HG03175 (cell line): ENCODE results near the gene RCC2.

Source experiments
- ATAC-seq: cut with Tn5 transposase; IDR thresholded peaks from one replicate; pipeline ENCODE4 v1.9.1; 2021; ENCODE audit warnings: mild to moderate bottlenecking, moderate library complexity; ENCODE audit not compliant: unreplicated experiment

Gene RCC2

DNA sequence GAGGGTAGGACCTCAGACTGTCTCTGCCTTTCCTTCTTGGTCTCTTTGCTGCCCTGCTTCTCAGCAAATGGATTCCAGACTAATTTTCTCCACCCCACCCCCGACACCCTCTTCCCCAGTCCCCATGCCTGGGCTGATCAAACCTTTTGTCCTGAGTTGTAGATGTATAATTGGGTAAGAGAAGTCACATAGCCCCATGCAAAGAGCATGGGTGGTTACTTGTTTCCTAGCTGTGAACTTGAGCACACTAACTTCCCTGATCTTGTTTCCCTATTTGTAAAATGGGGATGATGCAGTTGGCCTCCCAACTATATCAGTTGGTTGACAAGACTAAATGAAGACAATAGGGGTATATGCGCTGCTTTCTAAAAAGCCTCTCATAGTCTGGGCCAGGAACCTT is 58.3 kb downstream of the RCC2 start:
- ATAC-seq, result no peak

DNA sequence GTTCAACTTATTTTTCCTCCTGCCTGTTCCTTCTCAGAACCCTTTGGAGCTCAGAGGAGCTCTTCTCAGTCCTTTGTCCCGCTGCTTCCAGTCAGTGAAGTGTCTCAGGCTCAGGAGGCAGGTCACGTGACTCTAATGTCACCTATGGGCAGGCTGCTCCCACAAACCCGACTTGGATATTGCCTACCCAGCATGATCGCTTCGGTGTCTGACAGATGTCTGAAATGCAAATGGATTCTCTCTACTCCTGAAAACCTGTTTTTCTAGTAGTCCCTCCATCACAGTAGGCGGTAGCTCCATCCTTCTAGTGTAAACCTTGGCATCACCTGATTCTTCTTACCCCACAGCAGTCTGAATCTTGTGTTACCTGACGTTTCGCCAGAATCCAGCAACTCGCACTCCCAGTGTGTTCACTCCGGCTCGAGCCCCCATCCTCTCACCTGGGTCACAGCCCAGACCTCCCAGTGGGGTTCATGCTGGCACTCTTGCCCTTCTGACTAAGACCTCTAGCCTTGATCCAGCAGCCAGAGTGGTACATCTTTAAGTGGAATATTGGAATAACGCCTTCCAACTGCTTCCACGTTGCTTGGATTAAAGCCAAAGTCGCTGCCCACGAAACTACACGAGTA is 62.0 kb downstream of the RCC2 start:
- ATAC-seq, result no peak

DNA sequence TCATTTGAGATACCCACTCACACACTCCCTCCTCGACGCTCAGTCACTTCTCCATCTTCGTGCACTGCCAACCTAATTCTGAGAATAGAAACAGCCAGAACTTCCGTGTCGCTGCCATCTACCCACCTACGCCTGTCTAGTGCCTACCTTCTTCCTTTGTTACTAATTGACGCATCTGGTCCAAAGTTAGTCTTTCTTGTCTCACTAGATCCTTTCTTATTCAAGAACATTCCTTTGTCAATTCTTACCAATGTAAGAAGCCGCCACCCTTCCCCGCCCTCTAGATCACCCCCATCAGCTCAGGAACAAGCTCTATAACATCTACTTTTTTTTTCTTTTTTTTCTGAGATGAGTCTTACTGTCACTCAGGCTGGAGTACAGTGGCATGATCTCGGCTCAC is 63.8 kb downstream of the RCC2 start:
- ATAC-seq, result no peak

DNA sequence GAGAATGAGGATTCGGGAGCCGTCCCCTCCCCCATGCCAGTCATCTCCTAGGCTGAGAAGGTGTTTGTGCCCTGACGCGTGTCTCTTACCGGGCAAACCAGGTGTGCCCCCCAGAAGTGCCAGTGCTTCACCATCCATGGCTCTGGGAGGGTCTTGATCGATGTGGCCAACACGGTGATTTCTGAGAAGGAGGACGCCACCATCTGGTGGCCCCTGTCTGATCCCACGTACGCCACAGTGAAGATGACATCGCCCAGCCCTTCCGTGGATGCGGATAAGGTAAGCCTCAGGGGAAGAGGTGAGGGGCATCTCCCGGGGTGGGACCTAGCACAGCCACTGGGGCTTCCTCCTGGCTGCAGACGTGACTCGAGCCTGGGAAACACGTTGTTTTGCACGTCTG is 66.5 kb downstream of the RCC2 start:
- ATAC-seq, result no peak

DNA sequence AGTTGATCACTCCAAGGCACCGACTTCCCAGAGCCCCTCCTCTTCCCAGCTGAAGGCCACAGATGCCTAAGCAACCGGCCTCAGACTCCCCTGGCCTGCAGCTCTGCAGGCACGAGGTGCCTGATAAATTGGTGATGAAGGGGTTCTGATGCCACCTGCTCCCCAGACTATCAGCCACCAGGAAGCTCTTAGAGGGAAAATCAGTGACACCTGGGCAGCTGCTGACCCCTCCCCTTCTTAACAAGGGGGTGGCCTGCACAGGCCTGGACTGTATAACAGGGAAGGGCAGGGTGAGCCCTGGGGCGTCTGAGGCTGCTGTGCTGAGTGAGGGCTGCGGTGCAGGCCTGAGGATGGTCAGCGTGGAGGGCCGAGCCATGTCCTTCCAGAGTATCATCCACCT is 67.6 kb downstream of the RCC2 start, which contains the start of gene PADI6:
Gene PADI6 (plus strand): TSS at position 301 of the 400 bp plus-strand sequence. CDS start 50 bp downstream, at position 351.
- no peak for ATAC-seq

DNA sequence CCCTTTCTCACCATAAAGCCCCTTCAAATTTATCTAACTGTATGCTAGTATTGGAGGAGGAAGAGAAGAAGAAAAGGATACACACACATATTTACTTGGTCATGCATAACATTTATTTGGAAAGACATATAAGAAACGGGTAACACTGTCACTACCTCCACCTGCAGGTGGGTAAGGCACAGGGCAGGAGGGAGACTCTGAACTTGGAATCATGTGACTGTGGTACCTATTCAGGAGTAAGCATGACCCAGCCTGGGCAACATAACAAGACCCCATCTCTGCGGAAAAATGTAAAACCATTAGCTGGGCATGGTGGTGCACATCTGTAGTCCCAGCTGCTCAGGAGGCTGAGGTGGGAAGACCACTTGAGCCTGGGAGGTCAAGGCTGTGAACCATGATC is 68.9 kb downstream of the RCC2 start:
- no peak for ATAC-seq

DNA sequence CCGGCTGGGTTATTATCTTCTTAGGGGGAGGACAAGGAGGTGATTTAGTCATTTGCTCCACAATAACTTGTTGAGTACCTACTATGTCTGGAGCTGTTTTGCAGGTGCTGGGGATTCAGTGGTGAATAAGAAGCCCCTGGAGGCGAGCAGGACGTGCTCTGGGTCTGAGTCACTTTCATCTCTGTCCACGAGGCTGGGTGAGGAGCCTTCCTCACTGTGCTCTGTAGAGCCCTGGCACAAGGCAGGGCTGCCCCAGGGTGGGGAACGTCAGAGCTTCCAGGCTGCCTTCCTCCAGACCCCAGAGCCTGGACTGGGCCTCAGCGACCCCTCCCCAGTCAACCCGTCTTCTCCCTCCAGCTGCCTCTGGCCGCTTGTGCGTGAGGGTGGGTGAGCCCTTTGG is 70.0 kb downstream of the RCC2 start:
- no peak for ATAC-seq

DNA sequence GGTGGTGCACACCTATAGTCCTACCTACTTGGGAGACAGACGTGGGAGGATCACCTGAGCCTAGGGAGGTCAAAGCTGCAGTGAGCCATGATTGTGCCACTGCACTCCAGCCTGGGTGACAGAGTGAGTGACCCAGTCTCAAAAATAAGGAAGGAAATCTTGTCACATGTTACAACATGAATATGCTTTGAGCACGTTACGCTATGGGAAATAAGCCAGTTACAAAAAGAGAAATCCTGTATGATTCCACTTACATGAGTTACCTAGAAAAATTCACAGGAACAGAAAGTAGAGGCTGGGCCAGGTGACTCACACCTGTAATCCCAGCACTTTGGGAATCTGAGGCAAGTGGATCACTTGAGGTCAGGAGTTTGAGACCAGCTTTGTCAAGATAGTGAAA is 74.2 kb downstream of the RCC2 start:
- ATAC-seq, result no peak

DNA sequence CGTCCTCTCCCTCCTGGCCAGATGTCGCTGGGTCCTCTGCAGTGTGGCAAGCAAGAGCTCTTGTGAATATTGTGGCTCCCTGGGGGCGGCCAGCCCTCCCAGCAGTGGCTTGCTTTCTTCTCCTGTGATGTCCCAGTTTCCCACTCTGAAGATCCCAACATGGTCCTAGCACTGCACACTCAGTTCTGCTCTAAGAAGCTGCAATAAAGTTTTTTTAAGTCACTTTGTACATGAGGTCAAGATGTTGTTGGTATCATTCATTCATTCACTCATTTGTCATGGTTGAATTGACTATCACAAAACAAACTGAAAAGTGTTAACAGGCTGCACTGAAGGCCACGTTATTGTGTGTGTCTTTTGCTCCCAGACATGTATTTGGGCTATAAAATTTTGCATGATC is 75.7 kb downstream of the RCC2 start:
- ATAC-seq, result no peak

DNA sequence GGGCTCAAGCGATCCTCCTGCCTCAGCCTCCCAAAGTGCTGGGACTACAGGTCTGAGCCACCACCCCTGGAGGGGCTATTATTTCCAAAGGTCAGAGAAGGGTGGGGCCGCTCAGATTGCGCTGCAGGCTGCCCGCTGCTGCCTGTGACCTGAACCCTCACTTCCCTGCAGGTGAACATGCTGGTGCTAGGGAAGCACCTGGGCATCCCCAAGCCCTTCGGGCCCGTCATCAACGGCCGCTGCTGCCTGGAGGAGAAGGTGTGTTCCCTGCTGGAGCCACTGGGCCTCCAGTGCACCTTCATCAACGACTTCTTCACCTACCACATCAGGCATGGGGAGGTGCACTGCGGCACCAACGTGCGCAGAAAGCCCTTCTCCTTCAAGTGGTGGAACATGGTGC is 76.1 kb downstream of the RCC2 start:
- ATAC-seq, result no peak

DNA sequence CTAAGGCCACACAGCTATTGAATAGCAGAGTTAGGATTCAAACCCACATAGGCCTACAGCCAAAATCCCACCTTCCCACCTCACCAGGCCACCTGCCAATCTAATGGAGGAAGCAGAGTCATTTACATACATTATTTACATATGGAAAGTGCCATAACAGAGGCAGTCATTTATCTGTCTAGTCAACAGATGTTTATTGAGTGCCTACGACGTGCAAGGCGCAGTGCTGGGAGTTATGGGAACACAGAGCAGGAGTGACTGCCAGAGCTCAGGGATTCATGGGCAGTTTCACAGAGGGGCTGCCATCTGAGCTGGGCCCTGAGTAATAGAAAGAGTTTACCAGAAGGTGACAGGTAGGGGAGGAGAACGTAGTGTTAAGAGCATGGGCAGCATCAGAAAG is 77.8 kb downstream of the RCC2 start:
- ATAC-seq, result no peak

DNA sequence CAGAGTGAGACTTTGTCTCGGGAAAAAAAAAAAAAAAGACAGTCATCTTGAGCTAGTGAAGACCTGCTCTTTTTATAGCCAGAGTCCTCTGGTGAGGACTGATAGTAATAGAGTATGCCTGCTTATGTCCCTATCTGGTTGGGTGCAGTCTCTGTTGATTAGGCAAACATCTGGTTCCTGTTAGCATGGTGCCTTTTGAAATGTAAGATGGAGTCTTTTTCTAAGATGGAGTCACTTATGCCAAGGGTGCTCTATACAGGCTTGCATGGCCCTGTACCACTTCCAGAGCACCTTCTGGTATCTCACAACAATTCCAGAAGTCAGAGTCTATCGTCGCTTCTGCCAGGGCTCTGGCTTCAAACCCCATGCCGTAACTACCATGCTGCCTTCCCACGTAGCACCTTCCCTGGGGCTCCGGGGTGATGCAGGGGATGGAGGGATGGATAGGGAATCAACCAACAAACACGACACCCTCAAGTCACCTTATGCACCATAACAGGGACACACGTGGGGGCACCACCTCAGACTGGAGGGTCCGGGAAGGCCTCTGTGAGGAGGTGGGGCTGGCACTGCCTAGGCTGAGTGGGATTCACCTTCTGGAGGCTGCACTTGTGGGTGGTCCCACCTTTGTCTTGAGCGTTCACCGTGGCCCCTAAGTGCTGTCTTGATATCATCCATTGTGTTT is 79.1 kb downstream of the RCC2 start:
- no peak for ATAC-seq

DNA sequence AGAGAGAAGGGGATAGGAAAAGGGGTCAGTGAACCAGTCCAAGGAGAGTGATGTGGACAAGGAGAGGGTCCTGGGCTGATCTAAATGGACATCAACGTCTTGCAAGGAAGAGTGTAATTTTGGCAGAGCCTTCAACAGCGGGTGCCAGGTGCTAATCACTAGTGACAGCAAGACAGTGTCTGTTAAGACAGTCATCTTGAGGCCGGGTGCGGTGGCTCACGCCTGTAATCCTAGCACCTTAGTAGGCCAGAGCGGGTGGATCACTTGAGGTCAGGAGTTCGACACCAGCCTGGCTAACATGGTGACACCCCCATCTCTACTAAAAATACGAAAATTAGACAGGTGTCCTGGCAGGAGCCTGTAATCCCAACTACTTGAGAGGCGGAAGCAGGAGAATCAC is 79.7 kb downstream of the RCC2 start:
- no peak for ATAC-seq

DNA sequence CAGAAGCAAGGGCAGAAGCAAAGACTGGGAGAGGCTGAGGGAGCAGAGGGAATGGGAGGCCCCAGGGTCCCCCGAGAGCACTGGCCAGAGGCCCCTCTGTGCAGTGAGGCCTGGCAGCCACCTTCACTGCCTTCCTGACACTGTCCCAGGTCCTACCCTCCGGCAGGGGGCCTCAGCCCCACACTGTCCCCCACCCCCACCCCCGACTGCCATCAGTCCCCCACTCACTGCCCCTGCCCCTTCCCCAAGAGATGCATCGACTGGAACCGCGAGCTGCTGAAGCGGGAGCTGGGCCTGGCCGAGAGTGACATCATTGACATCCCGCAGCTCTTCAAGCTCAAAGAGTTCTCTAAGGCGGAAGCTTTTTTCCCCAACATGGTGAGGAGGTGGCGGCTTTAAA is 80.4 kb downstream of the RCC2 start:
- no peak for ATAC-seq

DNA sequence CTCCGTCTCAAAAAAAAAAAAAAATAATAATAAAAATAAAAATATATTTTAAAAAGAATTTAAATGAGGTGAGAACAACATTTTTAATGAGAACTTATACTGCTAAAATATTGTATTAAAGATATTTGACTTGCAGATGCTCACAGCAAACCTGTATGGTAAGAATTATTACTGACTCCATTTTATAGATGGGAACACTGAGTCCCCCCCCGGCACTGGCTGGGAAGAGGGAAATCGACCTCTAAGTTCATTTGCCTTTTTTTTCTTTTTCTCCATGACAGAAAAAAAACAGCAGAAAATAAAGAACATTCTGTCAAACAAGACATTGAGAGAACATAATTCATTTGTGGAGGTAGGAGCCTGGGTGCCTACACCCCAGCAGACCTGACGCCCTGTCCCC is 80.9 kb downstream of the RCC2 start:
- ATAC-seq, result no peak
